GM18907 (cell line): ENCODE measurements around the gene GNA12.
"Not testable (repeated sequence)": the region's sequence is repeated elsewhere in the genome, so short reads cannot be mapped to it uniquely, and the experiment has no call there.

Experiments used
- ATAC-seq: cut with Tn5 transposase; IDR thresholded peaks from one replicate; pipeline ENCODE4 v1.9.1; 2021; ENCODE audit warnings: mild to moderate bottlenecking, moderate library complexity; ENCODE audit not compliant: unreplicated experiment

The GNA12 gene

GRCh38 chr7:2732959-2733584 is 111.0 kb downstream of the GNA12 start:
- no peak for ATAC-seq

- no peak for ATAC-seq
Measured at GRCh38 chr7:2732388-2732787, 111.7 kb downstream of the GNA12 start.

DNA sequence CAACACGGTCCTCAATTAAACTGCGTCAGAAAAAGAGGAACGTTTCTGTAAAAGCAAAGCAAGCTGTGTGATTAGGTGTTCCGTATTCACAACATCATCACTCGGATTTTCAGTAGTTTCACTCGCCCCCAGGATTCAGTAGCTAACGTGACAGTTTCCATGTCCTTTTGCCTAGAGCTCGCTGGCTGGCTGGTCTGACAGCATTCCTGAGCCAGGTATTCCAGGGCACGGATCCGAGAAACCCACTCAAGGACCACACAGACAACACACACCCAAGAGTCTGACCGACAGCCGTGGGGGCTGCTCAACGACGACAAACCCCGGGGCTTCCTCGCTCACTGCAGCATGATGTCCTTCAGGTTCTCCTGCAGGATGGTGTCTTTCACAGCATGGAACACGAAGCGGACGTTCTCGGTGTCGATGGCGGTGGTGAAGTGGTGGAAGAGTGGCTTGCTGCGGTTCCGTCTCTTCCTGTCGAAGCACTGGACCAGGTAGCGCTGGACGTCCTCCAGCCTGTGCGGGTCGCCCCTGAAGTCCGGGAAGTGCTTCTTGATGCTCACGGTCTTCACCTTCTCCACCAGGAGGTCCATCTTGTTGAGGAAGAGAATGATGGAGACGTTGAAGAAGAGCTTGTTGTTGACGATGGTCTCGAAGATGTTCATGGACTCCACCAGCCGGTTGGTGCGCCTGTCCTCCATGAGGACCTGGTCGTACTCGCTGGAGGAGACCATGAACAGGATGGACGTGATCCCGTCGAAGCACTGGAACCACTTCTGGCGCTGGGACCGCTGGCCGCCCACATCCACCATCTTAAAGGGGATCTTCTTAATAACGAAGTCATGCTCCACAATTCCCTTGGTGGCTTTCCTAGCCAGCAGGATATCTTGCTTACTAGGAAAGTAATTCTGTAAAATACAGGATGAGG is 113.0 kb downstream of the GNA12 start:
- no peak for ATAC-seq

GRCh38 chr7:2729893-2730716 is 114.0 kb downstream of the GNA12 start:
- no peak for ATAC-seq

GRCh38 chr7:2729031-2729892 is 114.8 kb downstream of the GNA12 start:
- no peak for ATAC-seq

DNA sequence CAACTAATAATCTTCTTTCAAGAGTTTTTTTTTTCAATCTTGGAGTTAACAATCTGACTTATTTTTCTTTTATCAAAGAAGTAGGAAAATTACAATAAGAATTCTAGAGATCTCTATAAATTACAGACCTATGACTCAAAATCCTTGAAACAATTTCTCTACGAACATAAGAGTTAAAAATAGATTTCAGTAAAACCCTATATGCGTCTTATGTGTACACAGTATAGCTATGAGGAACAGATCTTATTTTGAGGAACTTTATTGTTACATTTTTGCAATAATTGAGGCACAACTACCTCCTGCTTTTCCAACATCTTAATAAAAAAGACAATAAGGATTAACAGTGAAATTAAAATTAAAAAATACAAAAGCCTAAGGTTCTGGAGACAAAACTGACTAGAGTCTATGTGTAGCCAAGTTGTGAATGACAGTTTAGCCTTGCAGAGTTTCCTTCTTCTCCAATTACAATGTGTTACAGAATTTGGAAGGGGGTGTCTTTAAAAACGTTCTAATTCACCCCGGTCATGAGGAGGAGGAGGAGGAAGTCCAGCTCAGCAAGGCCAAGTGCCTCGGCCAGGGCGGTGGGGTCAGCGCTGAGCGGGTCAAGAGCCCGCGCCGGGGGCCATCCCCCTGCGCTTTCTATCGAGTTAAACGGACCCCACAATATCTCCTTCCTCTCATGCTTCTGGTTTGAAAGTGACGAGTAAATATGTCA is 115.6 kb downstream of the GNA12 start:
- no peak for ATAC-seq

DNA sequence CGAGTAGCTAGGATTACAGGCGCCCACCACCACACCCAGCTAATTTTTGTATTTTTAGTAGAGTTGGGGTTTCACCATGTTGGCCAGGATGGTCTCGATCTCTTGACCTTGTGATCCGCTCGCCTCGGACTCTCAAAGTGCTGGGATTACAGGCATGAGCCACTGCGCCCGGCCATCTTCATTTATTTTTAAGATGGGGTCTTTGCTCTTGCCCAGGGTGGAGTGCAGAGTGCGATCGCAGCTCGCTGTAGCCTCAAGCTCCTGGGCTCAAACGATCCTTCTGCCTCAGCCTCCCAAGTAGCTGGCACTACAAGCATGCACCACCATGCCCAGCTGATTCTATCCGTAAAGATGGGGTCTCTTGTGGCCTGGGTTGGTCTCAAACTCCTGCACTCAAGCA is 116.9 kb downstream of the GNA12 start:
- ATAC-seq = not testable (repeated sequence)

DNA sequence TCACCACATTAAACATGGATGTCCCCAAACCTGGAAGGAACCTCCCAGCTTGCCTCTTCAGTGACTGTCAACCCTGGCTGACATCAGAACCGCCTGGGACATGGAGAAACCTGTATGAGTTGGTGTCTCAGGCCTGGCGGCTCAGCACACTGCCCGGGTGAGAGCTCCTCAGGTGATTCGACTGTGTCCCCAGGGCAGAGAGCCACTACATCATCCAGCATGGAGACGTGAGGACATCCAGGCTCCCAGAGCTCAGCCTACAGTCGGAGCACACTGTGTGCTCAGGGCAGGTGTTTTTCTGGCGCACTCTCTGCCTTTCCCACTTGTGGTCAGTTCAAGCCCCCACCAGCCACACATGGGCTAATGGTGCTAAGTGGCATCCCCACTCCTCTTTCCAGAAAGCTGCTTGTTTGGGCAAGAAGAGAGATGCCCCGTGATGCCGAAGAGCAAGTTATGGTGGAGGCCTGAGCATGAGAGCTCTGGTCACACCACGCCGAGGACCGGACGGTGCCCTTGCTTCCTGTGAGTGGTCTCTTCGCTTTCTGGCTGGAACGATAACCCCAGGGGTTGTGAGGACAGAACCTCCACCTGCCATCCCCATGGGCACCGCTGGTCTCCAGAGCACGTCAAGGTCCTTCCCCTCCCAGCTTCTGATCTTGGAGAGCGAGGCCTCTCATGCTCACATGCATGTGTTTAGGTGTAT is 117.6 kb downstream of the GNA12 start:
- no peak for ATAC-seq

DNA sequence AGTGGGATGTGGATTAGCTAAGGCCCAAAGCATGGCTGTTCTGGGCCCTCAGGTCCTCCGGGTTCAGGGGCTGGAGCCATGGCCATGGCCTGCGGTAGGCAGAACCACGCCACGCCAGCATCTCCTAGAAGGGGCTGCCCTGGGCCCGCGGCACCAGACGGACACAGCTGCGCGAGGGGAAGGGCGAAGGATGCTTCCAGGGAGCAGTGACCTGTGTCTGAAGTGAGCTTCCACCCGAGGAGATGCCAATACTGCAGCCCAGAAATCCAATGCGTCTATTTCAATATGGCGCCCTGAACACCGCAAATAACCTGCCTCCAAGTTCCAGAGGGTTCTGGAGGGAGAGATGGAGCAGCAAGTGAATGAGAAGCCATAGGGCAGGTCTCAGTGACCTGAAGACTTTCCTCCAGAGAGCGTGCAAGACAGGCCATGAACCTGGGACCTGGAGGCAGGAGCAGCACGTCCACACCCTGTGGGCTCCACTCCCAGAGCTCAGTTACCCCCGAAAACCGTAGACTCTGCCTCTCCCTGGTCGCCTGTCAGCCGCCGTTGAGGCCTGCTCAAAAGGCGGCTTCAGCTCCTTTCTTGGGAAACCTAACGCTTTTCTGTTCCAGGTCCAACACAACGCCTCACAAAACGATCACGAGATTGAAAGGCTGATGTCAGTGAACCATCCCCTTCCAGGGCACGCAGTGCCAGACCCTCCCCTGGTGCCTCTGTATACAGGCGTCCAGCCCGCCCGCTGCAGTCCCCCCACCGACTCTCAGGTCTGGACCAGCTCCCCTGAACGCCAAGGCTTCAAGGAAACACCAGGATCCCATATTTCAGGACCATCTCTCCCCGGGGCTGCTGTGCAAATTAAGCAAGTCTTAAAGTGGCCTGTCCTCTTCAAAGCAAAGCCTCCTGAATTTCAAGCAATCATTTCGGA is 118.7 kb downstream of the GNA12 start:
- no peak for ATAC-seq

- no peak for ATAC-seq
Measured at GRCh38 chr7:2724453-2725177, 119.5 kb downstream of the GNA12 start.

DNA sequence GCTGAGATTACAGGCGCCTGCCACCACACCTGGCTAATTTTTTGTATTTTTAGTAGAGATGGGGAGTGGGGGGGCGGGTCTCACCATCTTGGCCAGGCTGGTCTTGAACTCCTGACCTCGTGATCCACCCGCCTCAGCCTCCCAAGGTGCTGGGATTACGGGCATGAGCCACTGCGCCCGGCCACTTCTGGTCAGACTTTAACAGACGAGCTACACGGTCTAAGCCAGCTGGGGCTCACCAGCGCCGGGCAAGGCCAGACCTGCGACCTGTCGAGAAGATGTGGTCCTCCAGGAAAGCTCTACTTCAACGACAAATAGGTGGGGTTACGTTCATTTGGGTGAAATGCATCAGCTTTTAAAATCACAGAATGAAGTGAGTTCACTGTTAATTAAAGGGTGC is 120.1 kb downstream of the GNA12 start:
- not testable (repeated sequence) for ATAC-seq

GRCh38 chr7:2723138-2723850 is 120.8 kb downstream of the GNA12 start:
- no peak for ATAC-seq

DNA sequence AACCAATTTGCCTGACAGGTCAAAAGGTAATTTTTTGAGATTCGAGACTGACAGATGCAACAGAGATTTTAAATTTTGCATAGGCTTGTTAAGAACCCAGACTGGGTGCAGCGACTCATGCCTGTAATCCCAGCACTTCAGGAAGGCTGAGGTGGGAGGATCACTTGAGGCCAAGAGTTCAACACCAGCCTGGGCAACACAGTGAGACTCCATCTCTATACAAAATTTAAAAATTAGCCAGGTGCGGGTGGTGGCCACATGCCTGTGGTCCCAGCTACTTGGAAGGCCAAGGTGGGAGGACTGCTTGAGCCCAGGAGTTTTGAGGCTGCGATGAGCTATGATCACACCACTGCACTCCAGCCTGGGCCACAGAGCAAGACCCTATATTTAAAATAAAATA is 121.5 kb downstream of the GNA12 start:
- no peak for ATAC-seq

DNA sequence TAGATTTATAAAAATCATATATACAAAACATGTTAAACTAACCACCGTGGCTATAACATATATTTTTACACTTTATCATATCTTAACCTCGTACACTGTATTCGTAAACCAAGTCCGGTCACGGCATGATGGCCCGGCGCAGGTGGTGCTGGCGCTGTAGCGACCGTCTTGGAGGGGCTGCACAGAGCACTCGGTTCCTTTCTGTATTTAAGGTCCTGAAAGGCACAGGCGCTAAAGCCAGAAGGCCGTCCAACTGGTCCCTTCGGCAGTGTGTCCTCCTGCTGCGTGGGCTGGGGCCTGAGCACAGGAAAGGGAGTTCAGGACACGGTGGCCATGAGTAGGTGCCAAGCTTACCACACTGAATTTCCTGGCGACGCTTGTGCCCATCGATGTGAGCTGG is 122.3 kb downstream of the GNA12 start:
- ATAC-seq = no peak

GRCh38 chr7:2720024-2720423 is 124.1 kb downstream of the GNA12 start:
- ATAC-seq = no peak

DNA sequence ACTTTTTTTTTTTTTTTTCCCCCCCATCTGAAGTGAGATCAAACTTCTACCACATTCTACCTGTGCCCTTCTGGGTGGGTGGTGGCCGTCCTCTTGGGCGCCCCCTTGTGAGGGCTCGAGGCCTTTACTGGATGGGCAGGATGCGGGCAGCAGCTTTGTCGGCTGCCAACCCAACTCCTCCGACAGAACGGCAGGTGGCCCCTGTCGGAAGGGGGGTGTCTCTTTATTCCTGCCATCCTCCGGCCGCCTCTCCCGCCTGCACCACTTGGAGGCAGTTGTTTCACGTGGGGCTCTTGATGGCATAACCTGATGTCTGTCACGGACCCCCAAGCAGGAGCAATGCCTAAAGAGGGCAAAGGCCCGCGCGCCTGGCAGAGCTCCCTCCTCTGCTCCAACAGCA is 125.1 kb downstream of the GNA12 start:
- no peak for ATAC-seq
